Endothelial cell of umbilical vein (primary cell): Measurements from ENCODE around the gene SUOX. TPM values are rescaled to one million over a fixed set of nuclear protein-coding genes. Genes with fewer than 3 reads are reported as not detected.

Experiments used
- BruUV-seq: library from RNA; stranded (reverse); fragments of 400-500 nt; replicated peaks from 2 replicates; lab custom pipeline; 2021; lab: Mats Ljungman, UMichigan
- CTCF ChIA-PET: fragments of 300-600, 350-600 bp; sonication (Branson Sonifier 250); formaldehyde crosslinking; loops from one replicate; lab custom pipeline; 2021; ENCODE audit warnings: antibody characterized with exemption, inconsistent platforms; lab: Charles Lee
- POLR2A ChIA-PET: fragments of 300-600, 350-600 bp; sonication (Branson Sonifier 250); formaldehyde crosslinking; loops from one replicate; lab custom pipeline; 2021; ENCODE audit warnings: antibody characterized with exemption, inconsistent platforms; lab: Charles Lee
- DNase-seq: peaks from one replicate; pipeline ENCODE4 v3.0.0-alpha.2; 2011; ENCODE audit warnings: low read depth, low spot score
- FAIRE-seq: peaks from 2 replicates; lab custom pipeline; 2011; peaks lifted over from hg19 to GRCh38; lab: Jason Lieb, UNC
- H2AFZ ChIP-seq: 2 replicates; pipeline ENCODE4 v1.6.0; 2012; ENCODE audit warnings: low read depth, low read length, control low read depth, inconsistent platforms
- H3K27ac ChIP-seq: 2 replicates; pipeline ENCODE4 v1.5.1; 2011; ENCODE audit warnings: low read depth, mild to moderate bottlenecking, control low read depth, low read length, moderate library complexity; ENCODE audit not compliant: insufficient read depth
- H3K27me3 ChIP-seq, 2 experiments: 2 replicates each; pipeline versions ENCODE4 v1.6.0 to v1.6.1; 2011; ENCODE audit warnings: low read length in 2 of 2, mixed read lengths in 1 of 2; ENCODE audit not compliant: control insufficient read depth in 2 of 2, insufficient read depth in 2 of 2
- H3K36me3 ChIP-seq, 2 experiments: 2 replicates in 1 of 2; 3 replicates in 1 of 2; pipeline ENCODE4 v1.5.1; 2011; ENCODE audit warnings: low read length in 2 of 2, mild to moderate bottlenecking in 1 of 2, moderate library complexity in 1 of 2; ENCODE audit not compliant: control insufficient read depth in 2 of 2, insufficient read depth in 2 of 2; ENCODE audit errors: extremely low read depth in 1 of 2
- H3K4me1 ChIP-seq: 3 replicates; pipeline ENCODE4 v1.5.1; 2011; ENCODE audit warnings: mild to moderate bottlenecking, low read length; ENCODE audit not compliant: control insufficient read depth, insufficient read depth; ENCODE audit errors: extremely low read depth
- H3K4me2 ChIP-seq: 2 replicates; pipeline ENCODE4 v1.6.1; 2011; ENCODE audit warnings: low read length, control low read depth, mixed read lengths; ENCODE audit not compliant: insufficient read depth
- H3K4me3 ChIP-seq, 3 experiments: fragments of 200-600 bp in 1 of 3; sonication (generic), shearing (Covaris generic) in 1 of 3; replicated peaks in 1 of 3; 2 replicates each; pipeline ENCODE4 v1.5.1; 2011 to 2016; ENCODE audit warnings: control low read depth in 3 of 3, low read length in 3 of 3, mild to moderate bottlenecking in 2 of 3, inconsistent platforms in 1 of 3, low read depth in 1 of 3, moderate library complexity in 1 of 3; ENCODE audit not compliant: insufficient read depth in 1 of 3
- H3K79me2 ChIP-seq: 2 replicates; pipeline ENCODE4 v1.6.0; 2012; ENCODE audit warnings: low read length, inconsistent platforms; ENCODE audit not compliant: control insufficient read depth, insufficient read depth
- H3K9ac ChIP-seq: replicated peaks from 2 replicates; pipeline ENCODE3; 2011; ENCODE audit warnings: low read length, control low read depth; ENCODE audit not compliant: insufficient read depth; ENCODE audit errors: extremely low read depth
- H3K9me1 ChIP-seq: replicated peaks from 3 replicates; pipeline ENCODE4 v1.6.0; 2011; ENCODE audit warnings: mild to moderate bottlenecking, low read length; ENCODE audit not compliant: control insufficient read depth, insufficient read depth; ENCODE audit errors: extremely low read depth
- H3K9me3 ChIP-seq: replicated peaks from 2 replicates; pipeline ENCODE4 v1.5.1; 2012; ENCODE audit warnings: low read length, inconsistent platforms; ENCODE audit not compliant: control insufficient read depth, insufficient read depth
- H4K20me1 ChIP-seq: replicated peaks from 2 replicates; pipeline ENCODE3; 2011; ENCODE audit warnings: mild to moderate bottlenecking, low read length; ENCODE audit not compliant: control insufficient read depth, insufficient read depth; ENCODE audit errors: extremely low read depth
- CTCF ChIP-seq, 2 donors: IDR thresholded peaks; 1 replicate in 1 of 2; 2 replicates in 1 of 2; pipeline ENCODE4 v1.5.1; 2011; ENCODE audit warnings: low read length in 2 of 2, mild to moderate bottlenecking in 2 of 2, moderate library complexity in 2 of 2, control low read depth in 1 of 2, inconsistent platforms in 1 of 2, low read depth in 1 of 2; ENCODE audit not compliant: insufficient read depth in 1 of 2; ENCODE audit errors: extremely low read depth in 1 of 2
- EZH2 ChIP-seq: IDR thresholded peaks from 2 replicates; pipeline ENCODE4 v1.6.1; 2012; ENCODE audit warnings: borderline replicate concordance, low read depth, mild to moderate bottlenecking, moderate library complexity, low read length, inconsistent platforms; ENCODE audit not compliant: severe bottlenecking
- FOS ChIP-seq: IDR thresholded peaks from 2 replicates; pipeline ENCODE4 v1.6.1; 2011; ENCODE audit warnings: mild to moderate bottlenecking, low read length, moderate library complexity, borderline replicate concordance; ENCODE audit not compliant: insufficient read depth
- GATA2 ChIP-seq: IDR thresholded peaks from 2 replicates; pipeline ENCODE4 v1.7.0; 2011; ENCODE audit warnings: low read depth, mild to moderate bottlenecking, moderate library complexity, mixed read lengths, low read length; ENCODE audit not compliant: insufficient read length, insufficient read depth
- JUN ChIP-seq: IDR thresholded peaks from 2 replicates; pipeline ENCODE4 v1.6.1; 2011; ENCODE audit warnings: borderline replicate concordance, low read depth; ENCODE audit not compliant: insufficient read length, insufficient read depth
- MAX ChIP-seq: IDR thresholded peaks from 2 replicates; pipeline ENCODE4 v1.6.1; 2011; ENCODE audit not compliant: insufficient read depth, insufficient read length
- MYC ChIP-seq: IDR thresholded peaks from one replicate; pipeline ENCODE4 v1.6.1; 2011; ENCODE audit warnings: mild to moderate bottlenecking, low read depth, low read length
- POLR2A ChIP-seq: IDR thresholded peaks from 2 replicates; pipeline ENCODE4 v1.6.1; 2012; ENCODE audit warnings: low read depth, mild to moderate bottlenecking, control low read depth, low read length
- POLR2AphosphoS5 ChIP-seq: IDR thresholded peaks from 2 replicates; pipeline ENCODE4 v1.6.1; 2012; ENCODE audit warnings: low read depth, mild to moderate bottlenecking, control low read depth, low read length, moderate library complexity; ENCODE audit not compliant: insufficient read depth
- dilution Hi-C: fragments of 300-500 bp; cut with MboI; formaldehyde crosslinking; loops from one replicate; pipeline ENCODE4 v1.15.0; 2019; ENCODE audit warnings: low sequenced_read_pairs; ENCODE audit not compliant: extremely low pct_ligation_motif_present
- intact Hi-C: fragments of 100-400 bp; cut with micrococcal nuclease; formaldehyde crosslinking; loops from one replicate; pipeline ENCODE4 v1.10.0; 2022
- polyA plus RNA-seq, 4 experiments: library from polyadenylated mRNA; depleted of rRNA in 3 of 4; stranded (reverse) in 3 of 4; unstranded in 1 of 4; fragments of >200 nt; gene quantifications; 2 replicates each; pipeline versions ENCODE4 v1.2.1 to v1.2.3, GENCODE V29; 2011 to 2012; ENCODE audit warnings: missing spikeins in 1 of 4
- total RNA-seq: library from RNA; stranded (reverse); gene quantifications from 2 replicates; pipeline ENCODE4 v1.2.3, GENCODE V29; 2021

SUOX gene
- total and polyA plus RNA-seq, 2 donors (not counting 3 experiments of a cell fraction or from before 2014, with no cell fraction given) = 24.3 to 31.4 TPM

DNA sequence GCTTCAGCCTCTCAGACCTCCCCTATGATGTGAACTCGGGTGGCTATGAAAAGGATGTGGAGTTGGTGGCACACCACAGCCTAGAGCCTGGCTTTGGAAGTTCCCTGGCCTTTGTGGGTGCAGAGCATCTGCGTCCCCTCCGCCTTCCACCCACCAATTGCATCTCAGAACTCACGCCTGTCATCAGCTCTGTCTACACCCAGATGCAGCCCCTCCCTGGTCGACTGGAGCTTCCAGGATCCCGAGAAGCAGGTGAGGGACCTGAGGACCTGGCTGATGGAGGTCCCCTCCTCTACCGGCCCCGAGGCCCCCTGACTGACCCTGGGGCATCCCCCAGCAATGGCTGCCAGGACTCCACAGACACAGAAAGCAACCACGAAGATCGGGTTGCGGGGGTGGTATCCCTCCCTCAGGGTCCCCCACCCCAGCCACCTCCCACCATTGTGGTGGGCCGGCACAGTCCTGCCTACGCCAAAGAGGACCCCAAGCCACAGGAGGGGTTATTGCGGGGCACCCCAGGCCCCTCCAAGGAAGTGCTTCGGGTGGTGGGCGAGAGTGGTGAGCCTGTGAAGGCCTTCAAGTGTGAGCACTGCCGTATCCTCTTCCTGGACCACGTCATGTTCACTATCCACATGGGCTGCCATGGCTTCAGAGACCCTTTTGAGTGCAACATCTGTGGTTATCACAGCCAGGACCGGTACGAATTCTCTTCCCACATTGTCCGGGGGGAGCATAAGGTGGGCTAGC is 37.7 kb downstream of the SUOX start:
- Histone ChIP-seq H3K4me2 (no peak overlapping the region), H3K4me1 (peaks cover 3% of the 10 kb centered on the region), H3K36me3 (peaks cover 2 to 9% of the 10 kb centered on the region in 2 experiments), H2AFZ (no peak overlapping the region), H3K9ac (no peak overlapping the region), H3K4me3 (no peak overlapping the region), H4K20me1 (no peaks in the 10 kb centered on the region), H3K27ac (no peak overlapping the region), H3K9me3 (no peaks in the 10 kb centered on the region), H3K27me3 (no peaks in the 10 kb centered on the region), H3K79me2 (no peaks in the 10 kb centered on the region), H3K9me1 (no peaks in the 10 kb centered on the region)
- no TSS peak for BruUV-seq
- intact Hi-C loops (no loop called here), dilution Hi-C loops (no loop called here)
- no peak for TF ChIP-seq CTCF (IDR thresholded peaks at IDR 0.05; ENCODE audit: extremely low read depth in 1 of 2, insufficient read depth in 1 of 2, low read depth in 1 of 2, low read length in 2 of 2)
- TF ChIP-seq JUN = no peak
- no peak for TF ChIP-seq MAX
- TF ChIP-seq POLR2A = no peak
- TF ChIP-seq MYC = no peak
- TF ChIP-seq POLR2AphosphoS5 = no peak
- no peak for TF ChIP-seq FOS
- TF ChIP-seq EZH2 = no peak
- TF ChIP-seq GATA2 = no peak
- ChIA-PET POLR2A (no interaction called here), CTCF (interaction anchor here (1.0 to 1.7 kb wide), 2 partner anchors 39 to 102 kb away, joined by 3 to 4 read pairs; no protein-coding TSS in a partner anchor)
- FAIRE-seq (no peak), DNase-seq (no peak)
